Left cardiac atrium (tissue), 4 donors: ENCODE measurements around the gene EPS8L3. TPM values are rescaled to one million over a fixed set of nuclear protein-coding genes. Genes with fewer than 3 reads are reported as not detected.
"Not testable (repeated sequence)": the region's sequence is repeated elsewhere in the genome, so short reads cannot be mapped to it uniquely, and the experiment has no call there.

Experiments
- ATAC-seq, 2 donors: fragments of 200-7000 bp; cut with Tn5 transposase; one replicate each; pipeline ENCODE4 v1.9.1; 2020; ENCODE audit warnings: mild to moderate bottlenecking in 2 of 2, moderate library complexity in 2 of 2
- DNase-seq: peaks from one replicate; pipeline ENCODE4 v3.0.0-alpha.2; 2020
- intact Hi-C, 2 donors: fragments of 100-400 bp; cut with DNase I; formaldehyde crosslinking; loops; one replicate each; pipeline versions ENCODE4 v1.14.1 to v1.15.1; 2022 to 2023
- total RNA-seq, 2 donors: library from RNA; stranded (reverse); fragmentation: NEBNext Ultra II Directional; extraction: Animal tissue kit (Norgen Biotek cat#: 25700); gene quantifications; one replicate each; pipeline ENCODE4 v1.2.1, GENCODE V29; 2021
- donor health status: DM: no; HTN: yes; CAD: no.
- donor health status: DM: no; HTN: yes; CAD: no; lungs with severe emphysema.
- donor health status: DM: yes; HTN: yes; CAD: no.
- donor health status: Dilated cardiomyopathy.

EPS8L3 gene
- total RNA-seq, 2 donors from 2014 or later = not detected

- ATAC-seq (no peak), DNase-seq (no peak)
- intact Hi-C loops = no loop called here
These were observed 59.5 kb downstream of the EPS8L3 start for GRCh38 chr1:109704173-109704572.

DNA sequence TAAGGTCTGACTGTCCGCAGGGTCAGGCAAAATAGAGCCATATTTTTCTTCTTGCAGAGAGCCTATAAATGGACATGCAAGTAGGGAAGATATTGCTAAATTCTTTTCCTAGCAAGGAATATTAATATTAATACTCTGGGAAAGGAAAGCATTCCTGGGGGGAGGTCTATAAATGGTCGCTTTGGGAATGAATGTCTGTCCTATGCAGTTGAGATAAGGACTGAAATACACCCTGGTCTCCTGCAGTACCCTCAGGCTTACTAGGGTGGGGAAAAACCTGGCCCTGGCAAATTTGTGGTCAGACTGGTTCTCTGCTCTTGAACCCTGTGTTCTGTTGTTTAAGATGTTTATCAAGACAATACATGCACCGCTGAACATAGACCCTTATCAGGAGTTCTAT lies 60.8 kb downstream of the EPS8L3 start:
- ATAC-seq, intact Hi-C loops, DNase-seq: not testable (repeated sequence)

Other genes with a start within 250 kb of the EPS8L3 start
- gene GPR61, start 224.1 kb downstream of the EPS8L3 start, total RNA-seq = under 1 TPM in 1 of 2 donors, not detected in 1; 0.55 TPM
- gene GNAI3, start 215.3 kb downstream of the EPS8L3 start, total RNA-seq = 1 to 10 TPM; 3.4 to 4.6 TPM
- gene GNAT2, start 144.3 kb downstream of the EPS8L3 start, total RNA-seq = not detected
- 10 to 100 TPM; 13.1 to 25.8 TPM for gene AMPD2, start 144.1 kb downstream of the EPS8L3 start, total RNA-seq
- 10 to 100 TPM; 27.5 to 32.5 TPM for gene GSTM4, start 107.8 kb downstream of the EPS8L3 start, total RNA-seq
- gene GSTM2, start 95.9 kb downstream of the EPS8L3 start, total RNA-seq = 10 to 100 TPM; 36.7 to 44.4 TPM
- gene GSTM1, start 76.1 kb downstream of the EPS8L3 start, total RNA-seq = not detected
- 1 to 10 TPM; 3.0 to 6.9 TPM for gene GSTM5, start 51.7 kb downstream of the EPS8L3 start, total RNA-seq
- 10 to 100 TPM; 46.8 to 68.7 TPM for gene GSTM3, start 22.9 kb downstream of the EPS8L3 start, total RNA-seq
- 10 to 100 TPM; 30.8 to 44.1 TPM for gene CSF1, start 146.9 kb upstream of the EPS8L3 start, total RNA-seq
- 10 to 100 TPM; 42.9 to 55.7 TPM for gene AHCYL1, start 220.8 kb upstream of the EPS8L3 start, total RNA-seq